Myocyte (in vitro differentiated cells): ENCODE results near the gene S100A9. TPM values are rescaled to one million over a fixed set of nuclear protein-coding genes. Genes with fewer than 3 reads are reported as not detected.
"Not testable (repeated sequence)": the region's sequence is repeated elsewhere in the genome, so short reads cannot be mapped to it uniquely, and the experiment has no call there.

Source experiments
- DNase-seq: peaks from one replicate; pipeline ENCODE4 v3.0.0-alpha.2; 2012; ENCODE audit warnings: low read depth
- polyA plus RNA-seq: library from polyadenylated mRNA; unstranded; fragments of >200 nt; gene quantifications from one replicate; pipeline ENCODE4 v1.2.1, GENCODE V29; 2012; ENCODE audit warnings: missing spikeins
- total RNA-seq: library from RNA; depleted of rRNA; stranded (reverse); fragments of >200 nt; gene quantifications from 2 replicates; pipeline ENCODE4 v1.2.3, GENCODE V29; 2014

S100A9 gene
- not detected in 2 replicates for total RNA-seq
- not detected for polyA plus RNA-seq

GRCh38 chr1:153357853-153358690 lies at the start of gene S100A9:
Gene S100A9 (plus strand): TSS chr1:153357854. CDS start chr1:153358284, 430 bp downstream.
- DNase-seq, result no peak

DNA sequence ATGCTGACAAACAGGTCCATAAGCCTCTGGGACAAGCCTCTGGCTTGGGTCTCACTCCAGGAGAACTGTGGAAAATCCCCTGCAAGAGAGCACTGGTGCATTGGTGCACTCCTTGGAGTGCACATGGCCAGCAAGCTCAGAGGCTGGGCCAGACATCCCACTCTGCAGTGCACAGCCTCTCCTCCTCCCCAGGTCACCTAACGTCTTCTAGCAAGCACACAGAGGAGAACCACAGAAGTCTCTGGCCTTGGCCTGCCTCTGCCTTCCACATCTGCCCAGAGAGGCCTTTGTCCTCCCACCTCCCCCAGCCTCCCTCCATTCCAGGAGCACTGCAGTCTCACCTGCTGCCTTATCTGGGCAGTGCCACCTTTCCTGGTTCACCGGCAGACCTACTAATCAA lies 49.1 kb upstream of the S100A9 start:
- DNase-seq, result no peak

GRCh38 chr1:153309441-153309840 lies 48.2 kb upstream of the S100A9 start:
- no peak for DNase-seq

DNA sequence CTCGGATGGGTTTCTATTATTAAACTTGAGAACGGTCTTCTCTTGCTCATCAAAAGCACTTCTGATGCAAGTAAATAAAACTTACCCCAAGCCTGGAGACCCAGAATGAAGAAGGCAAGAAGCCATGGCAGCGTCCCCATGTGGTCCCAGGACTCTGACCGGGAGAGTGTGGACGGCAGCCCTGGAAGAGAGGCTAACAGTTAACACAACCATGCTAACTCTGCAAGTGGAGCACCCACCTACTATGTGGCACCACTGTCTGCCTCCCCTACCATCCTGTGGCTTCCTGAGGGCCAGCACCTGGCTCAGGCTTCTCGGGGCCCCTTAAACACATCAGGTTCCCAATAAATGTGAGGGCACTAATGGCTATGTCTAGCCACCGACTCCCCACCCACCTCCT lies 47.1 kb upstream of the S100A9 start:
- DNase-seq, result no peak

GRCh38 chr1:153312570-153313186 lies 45.0 kb upstream of the S100A9 start, which contains the start of gene PGLYRP3:
Gene PGLYRP3 (minus strand): TSS chr1:153312952. CDS start chr1:153310665, 2,287 bp downstream.
- no peak for DNase-seq

- no peak for DNase-seq
Measured at GRCh38 chr1:153313288-153313687, 44.4 kb upstream of the S100A9 start.

DNA sequence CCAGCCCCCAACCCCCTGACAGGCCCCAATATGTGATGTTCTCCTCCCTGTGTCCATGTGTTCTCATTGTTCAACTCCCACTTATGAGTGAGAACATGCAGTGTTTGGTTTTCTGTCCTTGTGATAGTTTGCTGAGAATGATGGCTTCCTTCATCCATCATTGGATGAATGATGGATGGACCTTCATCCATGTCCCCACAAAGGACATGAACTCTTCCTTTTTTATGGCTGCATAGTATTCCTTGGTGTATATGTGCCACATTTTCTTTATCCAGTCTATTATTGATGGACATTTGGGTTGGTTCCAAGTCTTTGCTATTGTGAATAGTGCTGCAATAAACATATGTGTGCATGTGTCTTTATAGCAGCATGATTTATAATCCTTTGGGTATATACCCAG lies 43.3 kb upstream of the S100A9 start:
- not testable (repeated sequence) for DNase-seq

GRCh38 chr1:153316013-153316412 lies 41.6 kb upstream of the S100A9 start:
- not testable (repeated sequence) for DNase-seq

- DNase-seq, result not testable (repeated sequence)
Measured at GRCh38 chr1:153318145-153318544, 39.5 kb upstream of the S100A9 start.

DNA sequence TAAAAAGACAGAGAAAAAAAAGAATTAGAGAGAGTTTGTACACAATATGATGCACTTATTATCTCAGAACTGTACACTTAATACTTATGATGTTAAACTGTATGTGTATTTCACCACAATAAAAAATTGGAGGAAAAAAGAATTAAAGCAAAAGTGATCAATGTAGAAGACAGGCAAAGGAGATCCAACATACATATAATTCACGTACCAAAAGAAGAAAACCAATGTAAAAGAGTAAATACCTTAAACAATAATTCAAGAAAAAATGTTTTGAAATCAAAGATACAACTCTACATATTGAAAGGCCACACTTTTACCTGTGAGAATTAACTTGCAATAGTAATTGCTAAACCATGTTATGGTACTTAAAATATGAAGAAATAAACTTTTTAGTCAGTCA lies 35.1 kb upstream of the S100A9 start:
- DNase-seq, result no peak

- no peak for DNase-seq
Measured at GRCh38 chr1:153324912-153325311, 32.7 kb upstream of the S100A9 start.

- DNase-seq, result no peak
Measured at GRCh38 chr1:153333902-153334301, 23.8 kb upstream of the S100A9 start.

DNA sequence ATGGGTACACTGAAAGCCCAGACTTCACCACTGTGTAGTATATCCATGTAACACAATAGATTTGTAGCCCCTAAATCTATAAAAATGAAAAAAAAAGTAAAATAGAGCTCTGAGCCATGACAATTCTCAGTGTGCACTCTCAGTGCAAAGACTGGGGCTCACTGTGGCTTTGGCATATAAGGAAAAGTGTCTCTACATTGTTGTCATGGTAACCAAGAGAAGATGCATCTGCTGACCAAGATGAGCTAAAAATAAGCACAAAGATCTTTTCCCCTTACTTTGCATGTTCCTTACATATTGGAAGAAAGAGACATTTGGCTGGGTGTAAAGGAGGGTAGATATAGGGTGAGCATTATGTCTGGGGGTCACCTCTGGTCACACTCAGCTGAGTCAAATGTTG lies 21.0 kb upstream of the S100A9 start:
- DNase-seq, result no peak

DNA sequence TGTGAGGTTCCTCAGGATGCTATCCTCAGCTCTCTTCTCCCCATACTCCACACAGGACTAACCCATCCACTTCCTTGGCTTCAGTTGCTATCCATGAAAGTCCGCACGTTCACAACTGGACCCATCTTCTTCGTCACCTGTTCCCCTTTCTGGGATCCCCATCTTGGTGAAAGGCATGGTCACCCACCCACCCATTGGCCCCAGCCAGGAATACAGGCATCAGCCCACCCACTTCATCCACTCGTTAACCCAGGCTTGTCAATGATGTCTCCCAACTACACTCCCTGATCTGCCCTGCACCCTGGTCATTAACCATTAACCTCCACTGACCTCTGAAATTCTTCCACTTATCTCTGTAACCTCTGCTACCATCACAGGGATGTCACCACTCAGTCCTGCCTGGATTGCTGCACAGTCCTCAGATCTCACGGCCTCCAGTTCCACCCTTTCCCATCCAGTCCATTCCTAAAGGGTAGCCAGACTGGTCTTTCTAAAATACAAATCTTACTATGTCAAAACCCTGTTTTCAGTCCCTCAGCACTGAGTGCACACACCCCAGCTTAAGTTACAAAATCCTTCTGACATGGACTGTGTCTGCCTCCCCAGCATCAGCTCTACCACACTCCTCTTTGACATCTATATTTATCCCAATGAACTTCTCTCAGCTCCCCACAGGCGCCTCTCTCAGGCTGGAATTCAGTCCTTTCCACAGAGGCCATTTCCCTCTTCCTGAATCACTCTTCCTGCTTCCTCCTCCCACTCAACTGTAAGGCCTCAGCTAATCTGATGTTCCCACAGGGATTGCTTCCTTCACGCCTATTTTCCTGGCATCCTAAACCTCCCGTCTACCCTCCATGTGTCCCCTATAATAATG lies 19.4 kb upstream of the S100A9 start:
- DNase-seq, result no peak

DNA sequence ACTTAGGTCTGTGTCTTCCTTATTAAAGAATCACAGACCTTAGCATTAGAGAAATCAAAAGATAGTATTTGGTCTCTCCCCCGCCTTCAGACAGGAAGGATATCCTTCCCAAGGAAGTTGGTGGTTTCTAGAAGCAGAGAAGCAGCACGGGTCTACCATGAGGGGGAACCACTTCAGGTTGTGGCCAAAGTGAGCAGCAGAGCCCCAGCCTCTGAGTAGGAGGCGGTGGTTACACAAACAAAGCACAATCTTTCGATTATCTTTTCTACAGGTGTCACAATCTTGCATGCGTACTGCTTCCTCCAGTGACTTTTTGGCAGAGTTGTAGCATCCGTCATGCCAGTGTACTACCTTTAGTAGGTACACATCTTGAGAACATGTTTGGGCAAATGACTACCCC lies 17.9 kb upstream of the S100A9 start:
- DNase-seq, result no peak

- no peak for DNase-seq
Measured at GRCh38 chr1:153340356-153340755, 17.3 kb upstream of the S100A9 start.

- DNase-seq, result no peak
Measured at GRCh38 chr1:153341431-153341934, 16.2 kb upstream of the S100A9 start.

DNA sequence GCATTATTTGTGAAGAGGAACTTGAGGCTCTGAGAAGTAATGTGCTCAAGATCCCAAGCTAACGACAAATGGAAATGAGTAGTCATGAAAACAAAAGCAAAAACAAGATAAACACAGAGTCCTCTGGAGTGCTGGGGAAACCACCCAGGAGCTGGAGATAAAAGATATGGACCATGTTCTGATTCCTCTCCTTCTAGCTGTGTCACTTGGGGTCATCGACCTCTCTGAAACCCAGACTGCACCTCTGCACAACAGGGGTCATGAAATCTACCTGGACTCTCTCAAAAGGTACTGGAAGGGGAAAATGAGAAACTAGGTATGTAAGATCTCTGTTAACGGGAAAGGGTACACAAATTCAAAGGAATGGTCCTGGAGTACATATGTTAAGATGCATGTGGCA lies 15.5 kb upstream of the S100A9 start:
- no peak for DNase-seq

DNA sequence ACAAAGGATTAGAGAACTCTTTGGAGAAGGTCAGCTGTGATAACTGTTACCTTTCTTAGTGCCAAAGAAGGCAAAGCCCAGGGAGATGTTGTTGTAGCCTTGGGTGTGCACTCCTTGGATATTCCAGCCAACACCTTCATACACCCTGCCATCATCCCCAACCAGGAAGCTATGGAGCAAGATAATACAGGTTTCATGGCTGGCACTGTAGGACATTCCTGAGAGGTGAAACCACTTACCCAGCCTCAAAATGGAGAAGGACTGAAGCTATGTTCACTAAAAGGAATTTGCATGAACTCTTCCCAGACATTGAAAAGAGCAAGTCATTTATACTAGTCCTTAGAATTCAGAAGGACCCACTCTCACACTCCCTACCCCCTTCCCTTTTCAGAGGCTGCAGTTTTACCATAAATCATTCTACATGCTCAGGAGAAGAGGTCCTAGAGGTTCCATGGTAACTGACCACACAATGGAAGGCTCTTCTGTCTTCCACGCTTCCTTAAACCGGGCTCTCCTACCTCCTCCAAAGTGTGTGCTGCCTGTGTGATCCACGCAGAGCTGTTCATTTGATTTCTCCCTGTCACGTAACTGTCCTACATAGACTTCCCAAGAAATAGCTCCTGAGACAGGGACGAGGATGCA lies 14.5 kb upstream of the S100A9 start:
- no peak for DNase-seq

DNA sequence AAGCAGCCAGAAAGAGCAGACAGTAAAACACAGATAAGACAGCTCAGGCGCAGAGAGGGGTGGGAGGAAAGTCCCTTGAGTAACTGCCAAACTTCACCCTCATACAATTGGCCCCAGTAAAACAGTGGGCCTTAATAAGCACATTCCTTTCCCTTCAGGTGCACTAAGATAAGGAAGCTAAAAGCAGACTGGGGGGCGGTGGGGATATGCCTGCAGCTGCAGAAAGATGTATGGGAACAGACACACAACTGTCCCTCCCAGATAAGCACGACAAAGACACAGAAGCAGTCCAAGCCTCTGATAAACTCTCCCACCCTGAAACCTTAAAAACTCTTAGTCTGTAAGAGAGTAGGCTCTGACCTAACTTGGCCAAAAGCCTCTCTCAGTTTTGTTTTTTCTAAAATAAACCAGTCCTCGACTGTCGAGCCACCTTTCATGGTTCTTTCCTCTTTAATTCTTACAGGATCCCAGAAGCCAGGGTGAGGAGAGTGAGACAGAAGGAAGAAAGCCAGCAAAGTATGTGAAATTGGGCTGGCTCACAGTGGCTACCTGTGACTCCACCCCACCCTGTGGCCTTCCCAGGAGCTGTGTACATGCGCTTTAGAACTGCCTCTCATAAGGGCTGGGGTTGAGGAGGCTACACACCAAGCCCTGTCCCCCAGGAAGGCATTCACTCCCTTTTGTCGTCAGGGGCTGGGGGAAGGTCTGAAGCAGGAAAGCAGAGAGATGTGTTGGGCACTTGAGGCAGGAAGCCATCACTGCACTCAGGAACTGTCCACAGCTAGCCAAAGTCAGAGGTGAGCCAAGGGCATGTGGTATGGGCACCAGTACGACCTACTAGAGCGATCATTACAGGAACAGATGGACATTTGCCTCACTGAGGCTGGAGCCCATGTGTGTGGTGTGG lies 13.6 kb upstream of the S100A9 start:
- DNase-seq, result no peak
